Stimulated activated naive CD8-positive, alpha-beta T cell treated with anti-CD3 and anti-CD28 coated beads, Interleukin-15, amount 100 ng/mL, for 72 hours (primary cell): ENCODE data around the gene PCLAF.
A peak's percentile ranks its signal among the peaks of the same experiment; 100 is the strongest.
"Not testable (repeated sequence)": the region's sequence is repeated elsewhere in the genome, so short reads cannot be mapped to it uniquely, and the experiment has no call there.

Source experiments
- ATAC-seq: fragments of 150-1000 bp; cut with Tn5 transposase; 2 replicates; pipeline ENCODE4 v1.10.0; 2021; ENCODE audit warnings: mild to moderate bottlenecking, moderate library complexity
- DNase-seq, 2 donors: peaks; one replicate each; pipeline ENCODE4 v3.0.0; 2021 to 2022
- H3K27ac Mint-ChIP-seq, 2 donors: one replicate each; pipeline ENCODE4 v1.8.0; 2022; ENCODE audit warnings: mild to moderate bottlenecking in 2 of 2, mixed read lengths in 2 of 2, moderate library complexity in 2 of 2
- H3K27me3 Mint-ChIP-seq: one replicate; pipeline ENCODE4 v1.8.0; 2022; ENCODE audit warnings: mixed read lengths
- H3K4me1 Mint-ChIP-seq: one replicate; pipeline ENCODE4 v1.8.0; 2022; ENCODE audit warnings: mild to moderate bottlenecking, mixed read lengths
- H3K4me3 Mint-ChIP-seq, 2 donors: one replicate each; pipeline ENCODE4 v1.8.0; 2022; ENCODE audit warnings: mild to moderate bottlenecking in 2 of 2, mixed read lengths in 2 of 2, moderate library complexity in 1 of 2
- H3K9me3 Mint-ChIP-seq, 2 donors: one replicate each; pipeline ENCODE4 v1.8.0; 2022; ENCODE audit warnings: mixed read lengths in 2 of 2

PCLAF gene

GRCh38 chr15:64383760-64384159, 2.5 kb upstream of the PCLAF start:
- Mint-ChIP-seq H3K27ac (no peak overlapping the region), H3K27me3 (no peaks in the 10 kb centered on the region), H3K4me1 (peaks cover 41% of the 10 kb centered on the region), H3K9me3 (peaks cover 0 to 5% of the 10 kb centered on the region in 2 donors), H3K4me3 (no peak overlapping the region)
- DNase-seq = no peak
- ATAC-seq = no peak

- H3K27ac Mint-ChIP-seq = peak overlapping the region; percentile 96 to 97
These were observed 941 bp downstream of the PCLAF start for GRCh38 chr15:64380130-64380870.

GRCh38 chr15:64379216-64379960, 1.9 kb downstream of the PCLAF start:
- H3K9me3 Mint-ChIP-seq = no peaks in the 10 kb centered on the region
- H3K4me3 Mint-ChIP-seq = peak overlapping the region; percentile 91 to 96
- H3K4me1 Mint-ChIP-seq = peaks cover 35% of the 10 kb centered on the region
- DNase-seq (no peak), ATAC-seq (no peak)
- no peak overlapping the region for H3K27ac Mint-ChIP-seq
- H3K27me3 Mint-ChIP-seq = no peaks in the 10 kb centered on the region

More at GRCh38 chr15:64380130-64380870, 941 bp downstream of the PCLAF start:
- peak overlapping the region; percentile 91 to 96 for H3K4me3 Mint-ChIP-seq
- not testable (repeated sequence) for H3K27me3 Mint-ChIP-seq, DNase-seq, ATAC-seq, H3K9me3 Mint-ChIP-seq
- H3K4me1 Mint-ChIP-seq = peaks cover 35% of the 10 kb centered on the region

- no peak overlapping the region for H3K27ac Mint-ChIP-seq
- peak overlapping the region in 1 of 2 donors; percentile 26 for H3K4me3 Mint-ChIP-seq
- no peak for ATAC-seq
These were observed 7.9 kb downstream of the PCLAF start for GRCh38 chr15:64373360-64373759.

GRCh38 chr15:64371383-64371782, 9.9 kb downstream of the PCLAF start:
- not testable (repeated sequence) for H3K27me3 Mint-ChIP-seq, H3K27ac Mint-ChIP-seq, H3K9me3 Mint-ChIP-seq, ATAC-seq, H3K4me1 Mint-ChIP-seq, DNase-seq, H3K4me3 Mint-ChIP-seq

More at GRCh38 chr15:64373360-64373759, 7.9 kb downstream of the PCLAF start:
- Mint-ChIP-seq H3K27me3 (no peaks in the 10 kb centered on the region), H3K9me3 (no peaks in the 10 kb centered on the region), H3K4me1 (peaks cover 5% of the 10 kb centered on the region)
- no peak for DNase-seq

GRCh38 chr15:64369078-64369607, 12.1 kb downstream of the PCLAF start:
- no peaks in the 10 kb centered on the region for H3K27me3 Mint-ChIP-seq
- H3K9me3 Mint-ChIP-seq = no peaks in the 10 kb centered on the region
- no peak for DNase-seq
- no peaks in the 10 kb centered on the region for H3K4me1 Mint-ChIP-seq
- no peak overlapping the region for H3K27ac Mint-ChIP-seq
- no peak for ATAC-seq
- H3K4me3 Mint-ChIP-seq = no peak overlapping the region

- ATAC-seq (no peak), DNase-seq (no peak)
- Mint-ChIP-seq H3K27me3 (no peaks in the 10 kb centered on the region), H3K4me1 (peaks cover 8% of the 10 kb centered on the region), H3K4me3 (no peak overlapping the region), H3K27ac (no peak overlapping the region), H3K9me3 (no peaks in the 10 kb centered on the region)
These were observed 20.0 kb downstream of the PCLAF start for GRCh38 chr15:64361259-64361658.

- DNase-seq = no peak
- Mint-ChIP-seq H3K9me3 (no peaks in the 10 kb centered on the region), H3K27ac (peak overlapping the region in 1 of 2 donors; percentile 43), H3K4me3 (peak overlapping the region; percentile 92 to 94), H3K27me3 (no peaks in the 10 kb centered on the region), H3K4me1 (peaks cover 20% of the 10 kb centered on the region)
- ATAC-seq = no peak
These were observed 24.6 kb downstream of the PCLAF start for GRCh38 chr15:64356710-64357040.

- Mint-ChIP-seq H3K4me1 (peaks cover 20% of the 10 kb centered on the region), H3K27me3 (no peaks in the 10 kb centered on the region), H3K27ac (peak within 1 kb of the TSS; percentile 95 to 98), H3K4me3 (peak within 1 kb of the TSS; percentile 92 to 94), H3K9me3 (no peaks in the 10 kb centered on the region)
- ATAC-seq (peak; percentile 100), DNase-seq (peak; percentile 85 to 91)
These were observed 25.1 kb downstream of the PCLAF start, which contains the start of gene CSNK1G1 for GRCh38 chr15:64355944-64356709. CSNK1G1 (minus strand) TSS chr15:64356173; CDS start chr15:64300499, 55,674 bp downstream.

- peak overlapping the region; percentile 92 to 94 for H3K4me3 Mint-ChIP-seq
- DNase-seq (peak in 1 of 2 donors; percentile 41), ATAC-seq (peak; percentile 61)
- peaks cover 20% of the 10 kb centered on the region for H3K4me1 Mint-ChIP-seq
- peak overlapping the region; percentile 95 to 98 for H3K27ac Mint-ChIP-seq
- H3K27me3 Mint-ChIP-seq = no peaks in the 10 kb centered on the region
- no peaks in the 10 kb centered on the region for H3K9me3 Mint-ChIP-seq
These were observed 25.8 kb downstream of the PCLAF start for GRCh38 chr15:64355348-64355943.

- DNase-seq = no peak
- H3K4me1 Mint-ChIP-seq = peaks cover 20% of the 10 kb centered on the region
- peak overlapping the region; percentile 92 to 94 for H3K4me3 Mint-ChIP-seq
- peak overlapping the region; percentile 95 to 98 for H3K27ac Mint-ChIP-seq
- ATAC-seq = no peak
- H3K9me3 Mint-ChIP-seq = no peaks in the 10 kb centered on the region
- no peaks in the 10 kb centered on the region for H3K27me3 Mint-ChIP-seq
These were observed 26.4 kb downstream of the PCLAF start for GRCh38 chr15:64354688-64355344.

GRCh38 chr15:64351265-64351664, 30.0 kb downstream of the PCLAF start:
- H3K4me1 Mint-ChIP-seq = peaks cover 27% of the 10 kb centered on the region
- no peaks in the 10 kb centered on the region for H3K9me3 Mint-ChIP-seq
- H3K4me3 Mint-ChIP-seq = no peak overlapping the region
- H3K27ac Mint-ChIP-seq = no peak overlapping the region
- DNase-seq = no peak
- H3K27me3 Mint-ChIP-seq = no peaks in the 10 kb centered on the region
- no peak for ATAC-seq

- no peak overlapping the region for H3K4me3 Mint-ChIP-seq
- ATAC-seq (no peak), DNase-seq (no peak)
- no peaks in the 10 kb centered on the region for H3K27me3 Mint-ChIP-seq
- peak overlapping the region in 1 of 2 donors; percentile 37 for H3K27ac Mint-ChIP-seq
- peaks cover 15% of the 10 kb centered on the region for H3K4me1 Mint-ChIP-seq
- no peaks in the 10 kb centered on the region for H3K9me3 Mint-ChIP-seq
These were observed 31.9 kb downstream of the PCLAF start for GRCh38 chr15:64349375-64349774.

GRCh38 chr15:64348455-64348854, 32.8 kb downstream of the PCLAF start:
- H3K9me3 Mint-ChIP-seq = no peaks in the 10 kb centered on the region
- DNase-seq (no peak), ATAC-seq (no peak)
- H3K27ac Mint-ChIP-seq = no peak overlapping the region
- no peaks in the 10 kb centered on the region for H3K27me3 Mint-ChIP-seq
- H3K4me1 Mint-ChIP-seq = peaks cover 15% of the 10 kb centered on the region
- H3K4me3 Mint-ChIP-seq = no peak overlapping the region
